ENCODE data around the gene CHKA.

GRCh38 chr11:68011051-68011943, 109.9 kb downstream of the CHKA start:
- TF ChIP-seq, protein P1, sequence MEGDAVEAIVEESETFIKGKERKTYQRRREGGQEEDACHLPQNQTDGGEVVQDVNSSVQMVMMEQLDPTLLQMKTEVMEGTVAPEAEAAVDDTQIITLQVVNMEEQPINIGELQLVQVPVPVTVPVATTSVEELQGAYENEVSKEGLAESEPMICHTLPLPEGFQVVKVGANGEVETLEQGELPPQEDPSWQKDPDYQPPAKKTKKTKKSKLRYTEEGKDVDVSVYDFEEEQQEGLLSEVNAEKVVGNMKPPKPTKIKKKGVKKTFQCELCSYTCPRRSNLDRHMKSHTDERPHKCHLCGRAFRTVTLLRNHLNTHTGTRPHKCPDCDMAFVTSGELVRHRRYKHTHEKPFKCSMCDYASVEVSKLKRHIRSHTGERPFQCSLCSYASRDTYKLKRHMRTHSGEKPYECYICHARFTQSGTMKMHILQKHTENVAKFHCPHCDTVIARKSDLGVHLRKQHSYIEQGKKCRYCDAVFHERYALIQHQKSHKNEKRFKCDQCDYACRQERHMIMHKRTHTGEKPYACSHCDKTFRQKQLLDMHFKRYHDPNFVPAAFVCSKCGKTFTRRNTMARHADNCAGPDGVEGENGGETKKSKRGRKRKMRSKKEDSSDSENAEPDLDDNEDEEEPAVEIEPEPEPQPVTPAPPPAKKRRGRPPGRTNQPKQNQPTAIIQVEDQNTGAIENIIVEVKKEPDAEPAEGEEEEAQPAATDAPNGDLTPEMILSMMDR (conservative IDR thresholded peaks at IDR 0.05; ENCODE audit: low read length): no peak
- no peak for TF ChIP-seq EZH2phosphoT487 (IDR thresholded peaks at IDR 0.05; ENCODE audit: borderline replicate concordance)
